H1 (cell line): ENCODE measurements around the gene DDR2. TPM values are rescaled to one million over a fixed set of nuclear protein-coding genes. Genes with fewer than 3 reads are reported as not detected.

Experiments used
- CTCF ChIA-PET: fragments of 300-600 bp; sonication (Branson Sonifier 250); formaldehyde crosslinking; loops from one replicate; lab custom pipeline; 2021; ENCODE audit not compliant: partially characterized antibody; lab: Charles Lee
- POLR2A ChIA-PET: fragments of 300-600 bp; sonication (Branson Sonifier 250); formaldehyde crosslinking; loops from one replicate; lab custom pipeline; 2021; ENCODE audit warnings: inconsistent platforms; ENCODE audit not compliant: partially characterized antibody; lab: Charles Lee
- DNase-seq, 2 experiments: peaks; one replicate each; pipeline versions ENCODE4 v3.0.0 to v3.0.0-alpha.2; 2010 to 2022; ENCODE audit warnings: low spot score in 2 of 2, low read depth in 1 of 2, mixed read lengths in 1 of 2
- FAIRE-seq: peaks from 2 replicates; lab custom pipeline; 2011; peaks lifted over from hg19 to GRCh38; lab: Jason Lieb, UNC
- H2AFZ ChIP-seq: 2 replicates; pipeline ENCODE4 v1.8.1; 2012; ENCODE audit warnings: low read length, inconsistent platforms
- H2AK5ac ChIP-seq: 2 replicates; pipeline ENCODE4 v1.6.1; 2013; ENCODE audit warnings: low read depth, low read length
- H2BK120ac ChIP-seq: replicated peaks from 2 replicates; pipeline ENCODE3; 2013; ENCODE audit warnings: low read depth, low read length, inconsistent platforms
- H2BK12ac ChIP-seq: 2 replicates; pipeline ENCODE4 v1.6.1; 2013; ENCODE audit warnings: low read depth, low read length
- H2BK15ac ChIP-seq: 2 replicates; pipeline ENCODE4 v1.6.1; 2013; ENCODE audit warnings: low read length
- H2BK20ac ChIP-seq: 2 replicates; pipeline ENCODE4 v1.6.1; 2013; ENCODE audit warnings: low read length
- H2BK5ac ChIP-seq: 2 replicates; pipeline ENCODE4 v1.6.1; 2013; ENCODE audit warnings: low read depth, low read length
- H3K14ac ChIP-seq: 2 replicates; pipeline ENCODE4 v1.6.1; 2013; ENCODE audit warnings: inconsistent platforms; ENCODE audit not compliant: insufficient read length
- H3K18ac ChIP-seq: 2 replicates; pipeline ENCODE4 v1.6.1; 2013; ENCODE audit warnings: low read length; ENCODE audit errors: extremely low read depth
- H3K23ac ChIP-seq: 2 replicates; pipeline ENCODE4 v1.6.1; 2013; ENCODE audit warnings: inconsistent platforms; ENCODE audit not compliant: insufficient read length
- H3K23me2 ChIP-seq: 2 replicates; pipeline ENCODE4 v1.6.1; 2013; ENCODE audit warnings: low read depth, low read length
- H3K27ac ChIP-seq: 2 replicates; pipeline ENCODE4 v1.6.1; 2011; ENCODE audit warnings: low read depth, low read length, inconsistent platforms
- H3K27me3 ChIP-seq, 4 experiments: replicated peaks in 1 of 4; 1 replicate in 1 of 4; 2 replicates in 3 of 4; pipeline versions ENCODE4 v1.6.1 to v1.8.1; 2011 to 2013; ENCODE audit warnings: low read length in 3 of 4, mild to moderate bottlenecking in 3 of 4, inconsistent platforms in 2 of 4, mixed read lengths in 2 of 4, moderate library complexity in 1 of 4; ENCODE audit not compliant: control insufficient read depth in 3 of 4, insufficient read depth in 3 of 4; ENCODE audit errors: extremely low read depth in 1 of 4
- H3K36me3 ChIP-seq, 4 experiments: 2 replicates each; pipeline versions ENCODE4 v1.6.1 to v1.8.1; 2011 to 2013; ENCODE audit warnings: mild to moderate bottlenecking in 4 of 4, low read length in 3 of 4, moderate library complexity in 2 of 4, control low read depth in 1 of 4, inconsistent platforms in 1 of 4; ENCODE audit not compliant: insufficient read depth in 4 of 4, control insufficient read depth in 2 of 4
- H3K4ac ChIP-seq: replicated peaks from 2 replicates; pipeline ENCODE3; 2013; ENCODE audit warnings: low read length, low read depth, mixed read lengths, inconsistent platforms; ENCODE audit not compliant: insufficient read length
- H3K4me1 ChIP-seq, 4 experiments: replicated peaks in 1 of 4; 1 replicate in 1 of 4; 2 replicates in 3 of 4; pipeline versions ENCODE4 v1.6.1 to v1.8.1; 2011 to 2013; ENCODE audit warnings: low read length in 3 of 4, inconsistent platforms in 2 of 4, mixed read lengths in 1 of 4; ENCODE audit not compliant: insufficient read depth in 4 of 4, control insufficient read depth in 3 of 4
- H3K4me2 ChIP-seq, 2 experiments: 2 replicates each; pipeline versions ENCODE4 v1.6.1 to v1.8.1; 2011 to 2013; ENCODE audit warnings: low read depth in 2 of 2, low read length in 2 of 2, control low read depth in 1 of 2, inconsistent platforms in 1 of 2, mild to moderate bottlenecking in 1 of 2; ENCODE audit not compliant: insufficient read depth in 1 of 2
- H3K4me3 ChIP-seq, 4 experiments: fragments of 200-600, 300-600 bp in 1 of 4; sonication (generic), shearing (Covaris generic), sonication (Bioruptor Twin) in 1 of 4; 2 replicates each; pipeline versions ENCODE4 v1.5.1 to v1.8.1; 2011 to 2016; ENCODE audit warnings: low read length in 4 of 4, low read depth in 3 of 4, control low read depth in 2 of 4, inconsistent platforms in 2 of 4, mild to moderate bottlenecking in 2 of 4, mixed read lengths in 1 of 4, moderate library complexity in 1 of 4; ENCODE audit not compliant: insufficient read depth in 2 of 4; ENCODE audit errors: extremely low read depth in 1 of 4
- H3K56ac ChIP-seq: replicated peaks from 2 replicates; pipeline ENCODE3; 2013; ENCODE audit warnings: low read depth, mild to moderate bottlenecking, mixed read lengths, low read length, inconsistent platforms; ENCODE audit not compliant: insufficient read length
- H3K79me1 ChIP-seq: 2 replicates; pipeline ENCODE4 v1.6.1; 2013; ENCODE audit warnings: low read depth, low read length, control low read depth
- H3K79me2 ChIP-seq, 2 experiments: 2 replicates each; pipeline versions ENCODE4 v1.6.1 to v1.8.1; 2012 to 2013; ENCODE audit warnings: low read length in 2 of 2, mild to moderate bottlenecking in 2 of 2, inconsistent platforms in 1 of 2; ENCODE audit not compliant: insufficient read depth in 2 of 2, control insufficient read depth in 1 of 2
- H3K9ac ChIP-seq, 4 experiments: replicated peaks in 1 of 4; 1 replicate in 1 of 4; 2 replicates in 3 of 4; pipeline versions ENCODE4 v1.6.1 to v1.8.1; 2011 to 2013; ENCODE audit warnings: low read depth in 3 of 4, low read length in 3 of 4, control low read depth in 2 of 4, mild to moderate bottlenecking in 2 of 4, moderate library complexity in 2 of 4, inconsistent platforms in 1 of 4; ENCODE audit errors: extremely low read depth in 1 of 4
- H3K9me3 ChIP-seq, 2 experiments: 2 replicates each; pipeline versions ENCODE4 v1.6.1 to v1.8.1; 2012 to 2013; ENCODE audit warnings: mild to moderate bottlenecking in 2 of 2, moderate library complexity in 2 of 2, control low read depth in 1 of 2, inconsistent platforms in 1 of 2, low read depth in 1 of 2, low read length in 1 of 2, mixed read lengths in 1 of 2; ENCODE audit not compliant: insufficient read depth in 2 of 2
- H4K20me1 ChIP-seq, 2 experiments: replicated peaks in 1 of 2; 2 replicates each; pipeline versions ENCODE3 to v1.8.1; 2011 to 2013; ENCODE audit warnings: inconsistent platforms in 2 of 2, low read length in 2 of 2, mild to moderate bottlenecking in 1 of 2; ENCODE audit not compliant: insufficient read depth in 2 of 2, control insufficient read depth in 1 of 2
- H4K5ac ChIP-seq: 2 replicates; pipeline ENCODE4 v1.6.1; 2013; ENCODE audit warnings: low read length, low read depth, mixed read lengths, inconsistent platforms; ENCODE audit not compliant: insufficient read length
- H4K8ac ChIP-seq: 2 replicates; pipeline ENCODE4 v1.8.0; 2013; ENCODE audit warnings: mild to moderate bottlenecking, moderate library complexity, low read length, inconsistent platforms; ENCODE audit not compliant: insufficient read depth; ENCODE audit errors: extremely low read depth
- H4K91ac ChIP-seq: replicated peaks from 2 replicates; pipeline ENCODE3; 2013; ENCODE audit warnings: low read length, mixed read lengths, inconsistent platforms; ENCODE audit not compliant: insufficient read length
- ASH2L ChIP-seq: fragments of 200-600, 300-600 bp; sonication (generic); IDR thresholded peaks from one replicate; pipeline ENCODE4 v1.7.1; 2017; ENCODE audit warnings: low read length
- BRCA1 ChIP-seq: IDR thresholded peaks from 2 replicates; pipeline ENCODE4 v1.6.1; 2012; ENCODE audit warnings: low read depth, low read length, improper control_type of control experiment
- NRF1 ChIP-seq: IDR thresholded peaks from 2 replicates; pipeline ENCODE4 v1.6.1; 2011; ENCODE audit warnings: mild to moderate bottlenecking, low read depth, low read length, improper control_type of control experiment
- POLR2A ChIP-seq, 2 experiments: IDR thresholded peaks; 1 replicate in 1 of 2; 2 replicates in 1 of 2; pipeline ENCODE4 v1.6.1; 2011; ENCODE audit warnings: low read depth in 2 of 2, low read length in 2 of 2, mild to moderate bottlenecking in 2 of 2; ENCODE audit errors: control extremely low read depth in 1 of 2
- SIRT6 ChIP-seq: IDR thresholded peaks from one replicate; pipeline ENCODE4 v1.7.1; 2012; ENCODE audit warnings: low read length, inconsistent platforms
- SRF ChIP-seq: IDR thresholded peaks from 2 replicates; pipeline ENCODE4 v1.6.1; 2011; ENCODE audit warnings: mild to moderate bottlenecking, low read depth, low read length, moderate library complexity
- whole genome bisulfite sequencing, 2 experiments: shearing (Covaris generic) in 1 of 2; methylation state at CpG; one replicate each; pipeline versions ENCODE4 v1.1.6 to v1.1.7; 2013 to 2015; ENCODE audit warnings: low lambda C conversion rate in 2 of 2, mixed read lengths in 2 of 2, inconsistent platforms in 1 of 2, low coverage in 1 of 2, missing lambda C conversion rate in 1 of 2; ENCODE audit not compliant: insufficient replicate concordance in 2 of 2, insufficient coverage in 1 of 2, insufficient read length in 1 of 2; ENCODE audit errors: extremely low coverage in 1 of 2, missing lambda C conversion rate in 1 of 2; 5-methylcytosine and 5-hydroxymethylcytosine counted together
- polyA plus RNA-seq, 7 experiments: library from polyadenylated mRNA; depleted of rRNA in 3 of 7; stranded (reverse) in 5 of 7; unstranded in 2 of 7; fragments of >200 nt in 5 of 7; fragments of 200-250 nt in 2 of 7; gene quantifications; 1 replicate in 5 of 7; 2 replicates in 1 of 7; 4 replicates in 1 of 7; pipeline versions ENCODE4 v1.2.1 to v1.2.3, GENCODE V29; 2011 to 2013; ENCODE audit warnings: missing spikeins in 2 of 7, mixed read lengths in 2 of 7
- total RNA-seq: library from RNA; stranded (reverse); fragmentation: NEBNext Ultra II Directional; extraction: Animal tissue kit (Norgen Biotek cat#: 25700); gene quantifications from 2 replicates; pipeline ENCODE4 v1.2.1, GENCODE V29; 2021
- TF ChIP-seq, protein P1 (sequence below): IDR thresholded peaks from 2 replicates; pipeline ENCODE4 v1.6.1; 2012; ENCODE audit warnings: inconsistent platforms

Gene DDR2
- total and polyA plus RNA-seq, 2 of the 8 experiments (the other 6 are each of a cell fraction or from before 2014, with no cell fraction given): 1.00 to 2.1 TPM

DNA sequence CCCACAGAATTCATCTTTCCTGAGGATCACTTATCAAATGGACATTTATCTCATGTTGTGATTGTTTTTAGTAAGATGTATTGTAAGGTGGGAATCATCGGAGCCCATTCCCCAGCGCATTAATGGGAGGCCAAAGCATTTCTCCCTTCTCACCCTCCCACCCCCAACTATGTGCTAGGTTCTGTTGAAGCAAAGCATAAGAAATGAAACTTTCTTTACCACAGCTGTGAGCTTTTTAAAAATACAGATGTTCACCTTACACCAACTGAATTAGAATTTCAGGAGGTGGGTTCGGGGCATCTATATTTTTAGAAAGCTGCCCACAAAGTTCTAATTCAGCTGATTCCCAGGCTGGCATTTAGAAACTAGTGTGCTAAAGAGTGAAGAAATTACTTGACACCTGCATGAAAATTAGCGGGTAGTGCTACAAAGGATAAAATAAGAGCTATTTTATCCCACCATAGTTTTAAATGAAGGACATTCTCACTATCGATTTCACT lies 44.5 kb upstream of the DDR2 start:
- Histone ChIP-seq H3K56ac (no peak overlapping the region), H3K4me2 (no peak overlapping the region), H2BK5ac (no peak overlapping the region), H2AK5ac (no peak overlapping the region), H3K23me2 (no peaks in the 10 kb centered on the region), H3K79me1 (no peaks in the 10 kb centered on the region; the same call in 1 of the 2 replicates), H3K18ac (no peak overlapping the region), H3K79me2 (no peaks in the 10 kb centered on the region), H3K4me3 (no peak overlapping the region), H3K27ac (no peak overlapping the region), H3K9ac (no peak overlapping the region), H3K9me3 (no peaks in the 10 kb centered on the region), H3K4me1 (no peaks in the 10 kb centered on the region), H3K23ac (no peak overlapping the region), H4K20me1 (no peaks in the 10 kb centered on the region), H3K36me3 (peaks cover 0 to 3% (median 1%) of the 10 kb centered on the region in 4 experiments; a peak in 2 of 8 replicates), H2BK12ac (no peak overlapping the region), H2BK20ac (no peak overlapping the region), H4K91ac (no peak overlapping the region), H2BK15ac (no peak overlapping the region), H4K5ac (no peak overlapping the region), H4K8ac (no peak overlapping the region), H2AFZ (no peak overlapping the region), H2BK120ac (no peak overlapping the region), H3K27me3 (no peaks in the 10 kb centered on the region), H3K14ac (no peak overlapping the region), H3K4ac (no peak overlapping the region)
- FAIRE-seq (no peak), DNase-seq (no peak)
- WGBS, 2 experiments: 93% methylated on average over 5 of the region's 5 CpGs; no CpG with 5 or more reads in 1 of the 2 experiments
- CTCF ChIA-PET: interaction anchor here (0.7 kb wide), 1 partner anchor 11 kb away, joined by 3 read pairs; no protein-coding TSS in a partner anchor
- POLR2A ChIA-PET: no interaction called here
- TF ChIP-seq SIRT6 (no peak), BRCA1 (no peak), ASH2L (no peak), SRF (no peak), NRF1 (no peak), POLR2A (IDR thresholded peaks at IDR 0.05; ENCODE audit: control extremely low read depth in 1 of 2, low read depth in 2 of 2, low read length in 2 of 2) (no peak)
- TF ChIP-seq, protein P1, sequence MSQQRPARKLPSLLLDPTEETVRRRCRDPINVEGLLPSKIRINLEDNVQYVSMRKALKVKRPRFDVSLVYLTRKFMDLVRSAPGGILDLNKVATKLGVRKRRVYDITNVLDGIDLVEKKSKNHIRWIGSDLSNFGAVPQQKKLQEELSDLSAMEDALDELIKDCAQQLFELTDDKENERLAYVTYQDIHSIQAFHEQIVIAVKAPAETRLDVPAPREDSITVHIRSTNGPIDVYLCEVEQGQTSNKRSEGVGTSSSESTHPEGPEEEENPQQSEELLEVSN: no peak
